Fibroblast of villous mesenchyme (primary cell): ENCODE data around the gene FRMD4A. TPM values are rescaled to one million over a fixed set of nuclear protein-coding genes. Genes with fewer than 3 reads are reported as not detected.

Experiments
- DNase-seq: peaks from one replicate; pipeline ENCODE4 v3.0.0-alpha.2; 2010; ENCODE audit warnings: low read depth
- H3K4me3 ChIP-seq: 2 replicates; pipeline ENCODE4 v1.5.1; 2011; ENCODE audit warnings: low read depth, mild to moderate bottlenecking, low read length
- CTCF ChIP-seq: IDR thresholded peaks from 2 replicates; pipeline ENCODE4 v1.5.1; 2012; ENCODE audit warnings: low read depth, mild to moderate bottlenecking, low read length; ENCODE audit not compliant: insufficient read depth
- total RNA-seq: library from RNA; depleted of rRNA; stranded (reverse); fragments of >200 nt; gene quantifications from 2 replicates; pipeline ENCODE4 v1.2.3, GENCODE V29; 2012

FRMD4A gene
- total RNA-seq, 1 donor, result 40.2 TPM

- no peak for DNase-seq
- TF ChIP-seq CTCF, result no peak
- H3K4me3 ChIP-seq, result no peak overlapping the region
These were observed 521.3 kb downstream of the FRMD4A start for GRCh38 chr10:13809427-13809826.

- no peak for TF ChIP-seq CTCF
- no peak overlapping the region for H3K4me3 ChIP-seq
- no peak for DNase-seq
These were observed 522.0 kb downstream of the FRMD4A start for GRCh38 chr10:13808556-13809391.

GRCh38 chr10:13806419-13806818 lies 524.3 kb downstream of the FRMD4A start:
- DNase-seq, result no peak
- no peak overlapping the region for H3K4me3 ChIP-seq
- TF ChIP-seq CTCF, result no peak

GRCh38 chr10:13803566-13804554 lies 526.9 kb downstream of the FRMD4A start:
- TF ChIP-seq CTCF, result no peak
- no peak overlapping the region for H3K4me3 ChIP-seq

GRCh38 chr10:13801907-13802288 lies 528.8 kb downstream of the FRMD4A start:
- H3K4me3 ChIP-seq, result no peak overlapping the region
- no peak for TF ChIP-seq CTCF
- DNase-seq, result no peak

More at GRCh38 chr10:13803566-13804554, 526.9 kb downstream of the FRMD4A start:
- peak; percentile 37 for DNase-seq

- no peak for TF ChIP-seq CTCF
- no peak for DNase-seq
- no peak overlapping the region for H3K4me3 ChIP-seq
These were observed 529.4 kb downstream of the FRMD4A start for GRCh38 chr10:13801156-13801906.
